Right renal pelvis (tissue), 4 donors: ENCODE measurements around the gene ARHGAP25. TPM values are rescaled to one million over a fixed set of nuclear protein-coding genes. Genes with fewer than 3 reads are reported as not detected.

ENCODE experiments used
- DNase-seq, 4 donors: peaks; one replicate each; pipeline ENCODE4 v3.0.0-alpha.2; 2013; ENCODE audit warnings: low read depth in 4 of 4, low spot score in 3 of 4, missing footprints in 1 of 4
- polyA plus RNA-seq, 4 donors: library from polyadenylated mRNA; unstranded; fragments of 120-200 nt; gene quantifications; one replicate each; pipeline ENCODE4 v1.2.1, GENCODE V29; 2013; ENCODE audit not compliant: insufficient read length in 4 of 4

ARHGAP25 gene
- polyA plus RNA-seq, 4 donors: 5.2 to 9.8 (median 8.3) TPM

DNA sequence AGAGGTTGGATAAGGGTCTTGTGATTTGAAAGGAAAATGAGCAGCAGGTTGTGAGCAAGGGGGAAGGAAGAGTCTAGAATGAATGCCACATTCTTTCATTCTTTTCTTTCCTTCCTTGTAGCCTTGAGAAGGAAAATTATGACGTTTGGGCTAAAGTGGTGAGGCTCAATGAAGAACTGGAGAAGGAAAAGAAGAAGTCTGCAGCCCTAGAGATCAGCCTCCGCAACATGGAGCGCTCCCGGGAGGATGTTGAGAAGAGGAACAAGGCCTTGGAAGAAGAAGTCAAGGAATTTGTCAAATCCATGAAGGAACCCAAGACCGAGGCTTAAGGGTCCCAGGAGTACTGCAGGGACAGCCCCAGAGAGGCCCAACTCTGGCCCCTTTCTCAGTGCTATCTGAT is 91.3 kb downstream of the ARHGAP25 start:
- no peak for DNase-seq

DNA sequence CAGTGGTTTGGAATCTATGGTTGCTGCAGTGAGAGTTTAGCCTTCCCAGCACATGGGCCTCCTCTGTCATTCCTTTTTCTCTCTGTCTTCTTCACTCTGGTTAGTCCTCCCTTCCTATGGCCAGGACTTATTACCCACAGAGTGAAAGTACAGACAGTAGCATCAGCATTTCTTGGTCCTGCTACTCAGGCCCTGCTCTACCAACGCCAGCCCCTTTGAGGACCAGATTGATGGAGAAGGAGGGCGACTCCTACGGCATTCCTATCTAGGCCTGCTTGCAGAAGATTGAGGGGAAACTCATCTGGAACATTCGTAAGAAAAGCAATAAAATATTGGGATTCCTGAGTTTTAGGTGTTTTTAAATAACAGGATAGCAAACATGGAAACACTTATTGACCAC is 93.1 kb downstream of the ARHGAP25 start:
- no peak for DNase-seq

DNA sequence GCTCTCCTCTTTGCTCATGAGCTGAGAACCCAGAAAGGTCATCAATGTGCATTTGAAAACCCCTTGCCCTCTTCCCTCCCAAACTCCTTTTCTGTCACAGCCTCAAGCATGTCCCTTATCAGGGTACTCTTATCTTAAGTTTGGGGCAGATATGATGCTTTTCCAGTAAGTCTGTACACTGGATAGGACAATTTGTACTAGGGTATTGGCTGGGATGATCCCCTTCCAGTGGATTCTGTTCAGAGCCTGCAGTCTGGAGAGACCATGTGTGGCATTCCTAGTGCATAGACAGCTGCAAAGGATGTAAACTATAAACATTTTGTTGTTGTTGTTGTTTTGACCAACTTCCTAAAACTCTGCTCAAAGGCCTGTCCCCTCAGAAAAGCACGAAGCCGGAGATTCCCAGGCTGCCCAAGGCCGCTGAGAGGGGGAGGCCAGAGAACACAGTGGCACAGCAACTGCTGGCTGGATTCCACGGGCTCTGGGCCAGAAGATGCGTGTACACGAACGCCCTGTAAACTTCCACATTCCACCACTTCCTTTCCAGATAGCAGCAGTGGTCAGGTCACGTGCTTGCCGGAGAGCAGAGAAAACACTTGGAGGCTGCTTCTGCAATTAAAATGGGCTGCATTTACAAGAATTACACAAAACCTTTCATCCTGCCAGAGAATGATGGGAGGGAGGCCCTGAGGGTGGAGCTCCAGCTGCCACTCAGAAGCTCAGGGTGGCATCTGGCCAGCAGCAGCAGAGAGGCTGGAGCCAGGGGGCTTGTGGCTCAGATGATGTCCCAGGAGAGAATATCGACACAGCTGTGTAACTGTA is 94.5 kb downstream of the ARHGAP25 start:
- DNase-seq: peak; percentile 57 to 76 (median 71)

DNA sequence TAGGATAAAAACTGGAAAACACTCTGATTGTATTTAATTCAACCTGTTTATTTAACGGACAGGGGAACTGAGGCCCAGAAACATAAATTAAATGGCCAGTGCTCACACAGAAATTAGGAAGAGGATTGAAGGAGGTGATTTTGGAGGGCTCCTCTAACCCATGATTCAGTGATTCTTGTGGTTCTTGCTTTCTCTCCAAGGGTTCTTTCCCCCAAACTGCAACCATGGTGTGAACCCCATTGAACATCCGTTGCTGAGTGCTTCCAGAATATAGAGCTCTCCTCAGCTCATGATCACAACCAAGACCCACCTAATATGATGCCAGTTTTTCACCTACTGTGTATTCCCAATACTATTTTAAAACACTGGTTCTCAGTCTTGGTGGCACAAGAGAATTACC is 95.1 kb downstream of the ARHGAP25 start:
- DNase-seq: no peak

DNA sequence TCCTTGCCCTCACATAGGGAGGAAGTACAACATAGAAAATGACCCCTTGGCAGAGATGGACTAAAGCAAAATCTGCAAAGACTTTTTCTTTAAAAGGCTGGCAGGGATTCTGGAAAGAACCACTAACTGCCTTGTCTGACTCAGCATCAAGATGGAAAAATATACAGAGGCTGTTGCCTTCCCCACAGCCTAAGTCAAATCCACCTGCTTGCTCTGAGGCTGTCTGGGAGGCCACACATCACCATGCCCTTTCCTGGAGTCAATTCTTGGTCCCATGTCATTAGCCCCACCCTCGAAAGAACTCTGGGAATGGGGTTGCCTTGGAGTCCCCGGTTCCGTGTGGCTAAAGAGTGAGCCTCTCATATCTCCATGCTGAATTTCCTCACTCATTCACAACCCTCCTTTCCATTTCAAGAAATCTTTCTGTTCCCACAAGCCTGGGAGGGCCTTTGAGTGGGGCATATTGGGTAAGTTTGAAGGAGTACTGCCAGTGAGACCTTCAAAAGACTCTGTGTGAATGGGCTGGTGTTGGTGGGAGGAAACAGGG is 97.1 kb downstream of the ARHGAP25 start:
- no peak for DNase-seq

DNA sequence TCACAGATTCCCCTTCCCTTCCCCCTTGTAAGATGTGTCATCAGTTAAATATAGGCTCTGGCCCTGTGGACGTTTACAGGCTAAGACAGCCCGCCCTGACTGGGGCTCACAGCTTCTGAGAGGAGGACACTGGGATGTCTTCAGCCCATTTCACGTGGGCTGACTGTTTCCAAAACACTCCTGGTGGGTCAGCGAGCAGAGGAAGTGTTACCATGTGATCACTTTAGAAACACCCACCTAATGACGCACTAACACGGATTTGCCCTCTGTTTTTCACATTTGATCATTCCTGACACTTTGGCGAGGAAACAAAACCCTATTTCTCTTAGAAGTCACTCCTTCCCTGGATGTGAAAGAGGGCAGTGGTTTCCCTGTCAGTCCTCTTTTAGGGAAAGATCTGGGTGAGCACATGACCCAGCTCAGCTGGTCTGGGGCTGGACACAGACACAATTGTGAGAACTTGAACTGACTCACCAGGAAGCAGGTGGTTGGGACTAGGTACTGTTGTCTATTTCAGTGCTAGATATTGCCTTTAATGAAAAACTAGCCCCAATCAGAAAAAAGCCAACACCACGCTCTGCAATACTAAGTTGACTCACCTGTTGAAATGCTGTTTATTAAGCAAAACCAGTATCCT is 97.7 kb downstream of the ARHGAP25 start:
- DNase-seq: no peak

DNA sequence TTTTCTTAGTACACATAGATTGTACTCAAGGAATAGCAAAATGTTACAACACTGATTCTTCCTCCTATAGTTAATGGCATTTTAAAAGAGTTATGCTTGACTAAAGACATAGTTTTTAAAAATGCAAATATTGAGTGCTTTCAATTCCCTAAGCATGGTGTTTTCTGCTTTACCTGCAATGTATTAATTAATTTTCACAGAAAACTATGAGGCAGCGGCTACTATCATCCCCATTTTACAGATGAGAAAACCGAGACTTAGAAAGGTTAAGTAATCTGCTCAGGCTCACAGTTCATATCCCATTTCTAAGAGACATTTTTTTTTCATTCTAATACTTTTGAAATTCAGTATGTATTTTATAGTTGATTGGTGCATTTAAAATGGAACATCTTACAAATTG is 98.6 kb downstream of the ARHGAP25 start:
- no peak for DNase-seq

DNA sequence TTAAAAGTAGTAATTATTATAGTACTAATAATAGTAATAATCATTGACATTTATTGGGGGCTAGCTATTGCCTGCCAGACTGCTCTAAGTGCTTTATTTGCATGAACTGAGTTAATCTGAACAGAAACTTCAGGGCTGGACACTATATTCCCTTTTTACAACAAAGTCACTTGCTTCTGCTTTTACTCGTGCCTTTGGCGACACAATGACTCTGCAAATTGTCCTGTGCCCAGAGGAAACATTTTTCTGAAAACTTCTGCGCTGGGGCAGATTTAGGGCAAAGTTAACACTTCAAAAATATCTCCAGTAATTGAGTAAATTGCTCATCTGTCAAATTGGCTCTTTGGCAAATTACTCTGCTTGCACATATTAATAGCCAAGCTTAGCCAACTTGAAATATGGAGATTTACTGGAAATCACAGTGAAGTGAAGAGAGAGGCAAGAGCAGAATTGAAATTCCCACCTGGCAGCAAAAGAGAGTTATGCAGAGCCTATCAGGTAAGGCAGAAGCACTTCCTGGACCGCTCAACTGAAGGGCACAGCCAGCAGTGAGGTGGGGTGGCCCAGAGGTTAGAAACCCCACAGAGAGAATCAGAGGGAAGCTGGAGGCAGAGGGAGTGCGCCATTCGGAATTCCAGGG is 100.2 kb downstream of the ARHGAP25 start:
- no peak for DNase-seq

DNA sequence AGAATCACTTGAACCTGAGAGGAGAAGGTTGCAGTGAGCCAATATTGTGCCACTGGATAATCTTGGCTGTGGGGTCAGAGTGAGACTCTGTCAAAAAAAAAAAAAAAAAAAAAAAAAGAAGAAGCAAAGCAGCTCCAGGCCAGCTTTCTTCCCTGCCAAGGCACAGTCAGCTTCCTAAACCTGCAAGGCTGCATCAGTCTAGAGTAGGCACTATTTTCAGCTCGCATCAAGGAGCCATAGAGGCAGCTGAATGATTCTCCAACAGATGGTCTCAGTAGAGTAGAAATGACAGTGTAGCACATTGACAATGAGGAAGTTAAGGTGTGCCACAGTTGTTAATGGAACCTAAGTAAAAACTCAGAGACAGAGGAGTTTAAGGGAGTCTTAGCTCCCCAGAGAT is 101.0 kb downstream of the ARHGAP25 start:
- no peak for DNase-seq

DNA sequence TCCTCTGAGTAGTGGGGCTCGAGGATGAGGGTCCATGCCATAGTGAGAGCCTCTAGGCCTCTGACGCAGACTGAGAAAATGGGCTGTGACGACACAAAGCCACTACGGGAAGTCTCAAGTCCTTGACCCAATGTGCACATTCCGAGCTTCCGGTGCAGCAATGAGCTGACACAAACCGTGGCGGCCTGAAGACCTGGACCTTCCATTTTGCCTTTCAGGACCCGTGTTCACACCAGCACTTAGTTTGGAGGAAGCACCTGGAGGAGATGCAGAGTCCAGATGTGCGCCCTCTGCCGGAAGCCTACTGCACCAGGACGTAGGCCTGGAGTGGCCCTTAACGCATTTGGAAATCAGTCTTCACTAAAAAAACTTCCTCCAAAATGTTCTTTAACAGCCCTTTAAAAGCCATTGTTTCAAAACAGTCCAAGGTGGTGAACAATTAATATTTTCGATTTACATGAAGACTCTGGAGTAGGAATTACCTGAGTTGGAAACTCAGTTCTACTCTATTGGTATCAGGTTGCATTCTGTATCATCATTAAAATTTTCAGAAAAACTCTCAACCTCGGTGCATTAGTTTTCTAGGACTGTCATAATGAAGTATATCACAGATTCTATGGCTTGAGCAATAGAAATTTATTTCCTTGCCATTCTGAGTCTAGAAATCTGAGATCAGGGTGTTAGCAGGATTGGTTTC is 102.7 kb downstream of the ARHGAP25 start:
- peak in 1 of 4 donors; percentile 28 for DNase-seq

DNA sequence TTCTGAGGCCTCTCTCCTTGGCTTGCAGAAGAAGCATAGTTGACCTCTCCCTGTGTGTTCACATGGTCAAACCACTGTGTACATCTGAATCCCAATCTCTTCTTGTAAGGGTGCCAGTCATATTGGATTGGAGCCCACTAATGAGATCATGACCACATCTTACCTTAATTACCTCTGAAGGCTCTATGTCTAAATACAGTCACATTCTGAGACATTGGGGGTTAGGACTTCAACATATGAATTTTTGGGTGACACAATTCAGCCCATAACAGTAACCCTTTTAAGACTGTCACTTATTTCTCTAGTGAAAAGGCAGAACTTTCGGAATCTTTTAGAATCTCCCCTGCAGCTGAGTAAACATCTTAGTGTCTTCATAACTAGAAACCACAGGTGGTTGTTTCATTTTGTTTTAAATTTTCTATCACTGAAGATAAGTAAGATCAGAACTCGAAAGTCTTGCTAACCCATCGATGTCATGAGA is 103.3 kb downstream of the ARHGAP25 start:
- no peak for DNase-seq

DNA sequence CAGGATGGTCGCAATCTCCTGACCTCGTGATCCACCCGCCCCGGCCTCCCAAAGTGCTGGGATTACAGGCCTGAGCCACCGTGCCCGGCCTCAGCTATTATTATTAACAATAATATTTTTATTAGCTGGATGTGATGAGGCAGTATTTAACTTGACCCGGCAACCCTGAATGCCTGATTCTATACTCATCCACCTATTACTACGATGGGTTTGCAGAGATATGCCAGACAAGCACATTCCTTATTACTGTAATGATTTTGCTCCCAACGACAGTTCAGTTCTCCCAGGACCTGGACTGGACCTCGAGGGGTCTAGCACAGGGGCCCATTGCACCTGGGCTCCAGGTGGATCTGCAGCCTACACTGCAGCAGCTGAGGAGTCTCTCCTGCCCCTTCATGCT is 104.0 kb downstream of the ARHGAP25 start:
- no peak for DNase-seq

DNA sequence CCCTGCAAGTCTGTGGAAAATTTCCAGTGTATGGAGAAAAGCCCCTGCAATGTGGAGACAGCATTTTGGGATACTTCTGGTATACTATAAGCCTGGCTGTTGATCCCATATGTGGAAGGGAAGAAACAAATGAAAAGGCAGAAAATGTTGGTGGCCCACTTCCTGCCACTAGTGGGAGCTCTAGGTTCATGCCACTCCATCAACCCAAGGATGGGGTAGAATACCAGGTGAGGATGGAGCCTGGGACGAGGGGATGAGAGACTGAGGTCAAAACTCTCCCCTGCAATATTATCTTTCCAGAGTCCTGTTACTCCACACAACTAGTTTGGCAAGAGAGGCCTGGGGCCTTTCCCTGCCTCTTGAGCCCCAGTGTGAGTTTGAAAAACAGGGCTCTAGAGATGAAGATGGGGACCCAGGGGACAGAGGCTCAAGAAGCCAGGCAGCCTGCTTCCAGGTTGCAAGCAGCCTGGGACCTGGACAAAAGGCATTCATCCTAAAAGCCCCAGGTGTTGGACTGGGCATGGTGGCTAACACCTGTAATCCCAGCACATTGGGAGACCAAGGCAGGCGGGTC is 104.7 kb downstream of the ARHGAP25 start:
- DNase-seq: no peak

DNA sequence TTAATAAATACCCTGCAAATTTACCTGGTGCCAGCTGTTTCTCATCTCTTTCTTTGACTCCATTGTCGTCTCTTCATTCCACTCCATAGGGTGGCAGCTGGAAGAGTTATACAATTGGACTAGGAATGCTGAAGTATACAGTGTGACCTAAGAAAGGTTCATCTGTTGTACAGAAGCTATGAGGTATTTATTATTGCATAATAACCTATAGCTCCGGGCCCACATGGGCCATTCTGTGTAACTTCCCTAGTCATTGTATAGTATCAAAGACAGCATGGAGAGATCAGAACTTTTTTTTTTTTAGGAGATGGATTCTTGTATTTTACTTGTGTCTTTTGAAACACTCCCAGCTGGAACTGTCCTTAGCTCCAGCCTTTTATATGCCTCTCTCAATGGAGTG is 110.4 kb downstream of the ARHGAP25 start:
- no peak for DNase-seq

DNA sequence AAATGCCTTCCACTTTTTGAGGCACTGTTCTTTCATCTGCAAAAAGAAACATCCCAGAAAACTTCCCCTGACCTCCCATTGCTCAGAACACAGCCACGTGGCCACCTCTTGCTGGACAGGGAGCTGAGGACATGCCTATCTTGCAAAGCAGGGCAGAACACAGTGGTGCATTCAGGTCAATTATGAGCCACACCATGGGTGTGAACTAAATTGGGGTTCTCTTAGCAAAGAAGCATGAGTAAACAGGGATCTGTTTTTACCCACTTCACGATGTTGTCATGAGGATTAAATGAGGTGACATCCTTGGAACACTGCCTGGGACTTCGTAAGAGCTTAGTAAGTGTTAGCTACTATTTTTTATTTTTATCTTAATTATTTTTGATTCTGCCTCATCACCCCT is 111.5 kb downstream of the ARHGAP25 start:
- DNase-seq: no peak

DNA sequence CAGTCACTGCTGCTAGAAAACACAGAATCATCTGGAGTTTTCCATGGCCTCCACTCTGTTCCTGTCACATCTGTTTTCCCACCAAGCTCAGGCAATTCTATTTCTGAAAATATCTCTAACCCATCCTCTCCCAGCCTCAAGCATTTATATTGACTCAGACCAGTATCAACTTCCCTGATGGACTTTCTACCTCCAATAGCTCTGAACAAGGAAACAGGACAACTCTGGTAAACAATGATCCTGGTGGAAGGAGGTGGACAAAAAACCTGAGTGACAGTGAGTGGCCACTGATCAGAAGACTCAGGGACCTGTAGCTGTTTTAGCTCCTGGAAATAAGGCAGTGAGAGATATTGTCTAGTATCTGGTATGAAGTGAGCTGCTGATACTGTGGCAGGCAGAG is 113.1 kb downstream of the ARHGAP25 start:
- DNase-seq: no peak

DNA sequence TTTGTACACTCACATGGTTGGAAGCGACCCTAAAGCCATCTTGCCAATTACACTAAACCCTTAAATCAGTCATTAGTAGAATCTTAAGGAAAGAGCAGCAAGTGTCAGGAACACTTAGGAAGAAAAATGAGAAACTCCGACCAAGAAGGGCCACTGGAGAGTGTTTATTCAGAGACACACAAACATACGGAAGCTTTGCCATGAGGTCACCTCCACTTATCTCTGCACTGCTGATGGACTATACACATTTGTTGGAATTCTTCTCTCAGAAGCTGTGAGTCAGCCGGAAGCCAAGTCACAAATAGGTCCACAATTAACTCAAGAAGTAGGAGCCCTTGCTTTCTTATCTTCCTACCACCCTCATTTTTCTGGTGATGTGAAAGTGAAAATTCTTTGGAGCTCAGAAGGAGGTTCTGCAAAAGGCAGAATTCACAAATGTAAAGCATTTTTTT is 115.0 kb downstream of the ARHGAP25 start:
- no peak for DNase-seq

DNA sequence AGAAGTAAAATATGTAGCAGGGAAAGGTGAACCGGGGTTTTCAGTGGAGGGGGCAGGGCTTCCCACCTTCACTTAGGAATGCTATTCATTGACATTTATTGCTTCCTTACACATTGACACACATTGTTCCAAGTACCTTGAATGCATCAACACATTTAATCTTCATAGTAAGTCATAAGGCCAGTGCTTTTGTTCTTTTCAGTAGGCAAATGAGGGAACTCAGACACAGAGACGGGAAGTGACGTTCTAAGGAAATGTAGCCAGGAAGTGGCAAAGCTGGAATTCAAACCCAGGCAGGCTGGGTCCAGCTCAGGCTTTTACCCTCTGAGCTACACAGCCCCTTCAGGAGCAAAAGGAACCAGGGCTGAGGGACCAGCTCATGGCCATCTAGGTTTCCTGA is 115.9 kb downstream of the ARHGAP25 start:
- no peak for DNase-seq

DNA sequence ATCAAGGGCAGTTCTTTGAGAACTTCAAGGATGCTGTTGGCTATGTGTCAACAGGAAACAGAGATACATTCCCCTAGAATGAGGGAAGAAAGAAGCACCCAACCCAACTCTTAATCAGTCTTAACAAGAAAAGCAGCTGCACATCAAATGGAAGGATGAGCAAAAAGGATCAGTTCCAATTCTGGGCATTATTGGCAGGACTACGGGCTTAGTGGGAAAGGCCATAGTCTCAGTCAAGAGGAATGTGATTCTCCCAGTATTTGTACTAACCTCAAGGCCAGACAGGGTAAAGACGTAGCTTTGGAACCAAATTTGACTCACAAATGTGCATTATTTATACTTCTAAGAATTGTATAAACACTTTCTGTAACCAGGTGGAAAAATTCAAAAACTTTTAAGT is 118.4 kb downstream of the ARHGAP25 start:
- no peak for DNase-seq

DNA sequence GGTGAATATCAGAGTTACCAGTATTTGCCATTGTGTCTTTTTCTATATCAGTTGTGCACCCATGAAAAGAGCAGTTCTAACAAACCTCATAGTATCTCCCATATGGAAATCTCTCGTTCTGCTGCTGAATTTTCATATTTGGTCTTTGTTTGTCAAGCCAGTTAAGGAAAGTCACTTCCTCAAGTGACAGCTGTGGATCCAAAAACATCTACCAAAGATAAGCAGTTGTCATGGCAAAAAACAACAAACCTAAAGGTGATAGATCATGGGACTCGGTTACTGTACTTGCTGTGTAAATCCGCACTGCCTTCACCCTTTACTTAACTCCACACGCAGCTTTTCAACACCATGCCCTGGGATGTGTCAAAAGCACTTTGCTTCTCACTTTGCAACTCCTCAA is 119.3 kb downstream of the ARHGAP25 start:
- DNase-seq: no peak
